Measurements from ENCODE around the gene IMPACT. TPM values are rescaled to one million over a fixed set of nuclear protein-coding genes. Genes with fewer than 3 reads are reported as not detected.
A peak's percentile ranks its signal among the peaks of the same experiment; 100 is the strongest.

Gene IMPACT
- total RNA-seq, 2 donors from 2014 or later: 19.8 to 25.6 TPM

DNA sequence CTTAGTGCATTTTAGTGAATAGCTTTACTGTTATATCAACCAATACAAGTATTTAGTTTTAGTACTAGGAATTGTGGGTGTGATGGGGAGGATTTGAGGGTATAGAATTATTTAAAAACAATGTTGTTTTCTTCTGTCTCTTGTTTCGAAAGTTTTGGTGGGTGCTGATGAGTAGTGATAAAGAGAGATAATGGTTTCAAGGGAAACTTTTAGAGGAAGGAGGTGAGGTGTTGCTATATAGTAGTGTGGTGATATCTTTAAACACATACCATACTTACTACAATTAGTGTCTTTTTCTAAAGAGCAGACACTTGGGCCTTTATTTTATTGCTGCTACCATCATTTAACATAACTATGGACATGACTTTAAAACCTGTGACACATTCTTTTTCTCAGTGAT is 10.5 kb downstream of the IMPACT start:
- Histone ChIP-seq H3K4me3 (no peak overlapping the region), H3K9ac (ENCODE audit: low read depth in 2 of 2, low read length in 2 of 2) (no peak overlapping the region), H3K9me3 (no peaks in the 10 kb centered on the region), H3K27ac (no peak overlapping the region), H3K27me3 (no peaks in the 10 kb centered on the region), H3K36me3 (peaks cover 4% of the 10 kb centered on the region), H3K4me1 (no peaks in the 10 kb centered on the region)
- DNase-seq: no peak
- intact Hi-C loops (cut with DNase I): no loop called here
- TF ChIP-seq CTCF (IDR thresholded peaks at IDR 0.05): no peak

DNA sequence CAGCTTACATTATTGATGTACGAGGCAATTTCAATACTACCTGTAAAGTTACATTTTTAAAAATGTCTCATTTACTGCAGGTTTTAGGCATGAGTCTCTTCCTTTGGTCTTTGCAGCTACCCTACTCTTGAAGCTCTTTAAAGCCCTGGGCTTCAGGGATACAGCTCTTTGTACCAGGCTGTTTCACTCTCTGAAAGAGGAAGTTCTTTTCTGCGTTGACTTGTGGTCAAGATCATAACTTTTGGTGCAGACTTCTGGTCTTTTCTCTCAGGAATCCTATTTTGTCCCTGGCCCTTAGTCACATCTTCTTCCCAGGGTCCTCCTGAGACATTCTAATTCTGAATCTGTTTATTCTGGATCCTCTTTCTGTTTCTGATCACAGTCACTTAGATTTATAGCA is 17.4 kb downstream of the IMPACT start:
- Histone ChIP-seq H3K36me3 (no peaks in the 10 kb centered on the region), H3K9me3 (no peaks in the 10 kb centered on the region), H3K9ac (ENCODE audit: low read depth in 2 of 2, low read length in 2 of 2) (no peak overlapping the region), H3K27ac (no peak overlapping the region), H3K4me3 (no peak overlapping the region), H3K27me3 (no peaks in the 10 kb centered on the region), H3K4me1 (no peaks in the 10 kb centered on the region)
- no peak for DNase-seq
- TF ChIP-seq CTCF (IDR thresholded peaks at IDR 0.05): no peak
- intact Hi-C loops (cut with DNase I): no loop called here

GRCh38 chr18:24446453-24446852 is 20.0 kb downstream of the IMPACT start:
- no peak for TF ChIP-seq CTCF (IDR thresholded peaks at IDR 0.05)
- H3K9me3 ChIP-seq: no peaks in the 10 kb centered on the region
- intact Hi-C loops (cut with DNase I): no loop called here
- no peak overlapping the region for H3K4me3 ChIP-seq
- no peaks in the 10 kb centered on the region for H3K4me1 ChIP-seq
- H3K9ac ChIP-seq (ENCODE audit: low read depth in 2 of 2, low read length in 2 of 2): no peak overlapping the region
- no peak for DNase-seq
- no peaks in the 10 kb centered on the region for H3K36me3 ChIP-seq
- no peaks in the 10 kb centered on the region for H3K27me3 ChIP-seq
- H3K27ac ChIP-seq: no peak overlapping the region

- H3K36me3 ChIP-seq: no peaks in the 10 kb centered on the region
- H3K4me3 ChIP-seq: no peak overlapping the region
- intact Hi-C loops (cut with DNase I): no loop called here
- no peak overlapping the region for H3K27ac ChIP-seq
- no peaks in the 10 kb centered on the region for H3K4me1 ChIP-seq
- no peaks in the 10 kb centered on the region for H3K27me3 ChIP-seq
- H3K9me3 ChIP-seq: no peaks in the 10 kb centered on the region
- TF ChIP-seq CTCF (IDR thresholded peaks at IDR 0.05): peak; percentile 13
- H3K9ac ChIP-seq (ENCODE audit: low read depth in 2 of 2, low read length in 2 of 2): no peak overlapping the region
- DNase-seq: no peak
Observed at GRCh38 chr18:24446953-24447538, 20.6 kb downstream of the IMPACT start.

- no peaks in the 10 kb centered on the region for H3K27me3 ChIP-seq
- no peak overlapping the region for H3K27ac ChIP-seq
- no peaks in the 10 kb centered on the region for H3K36me3 ChIP-seq
- no peaks in the 10 kb centered on the region for H3K9me3 ChIP-seq
- no peak for DNase-seq
- H3K4me3 ChIP-seq: no peak overlapping the region
- no peak overlapping the region for H3K9ac ChIP-seq (ENCODE audit: low read depth in 2 of 2, low read length in 2 of 2)
- TF ChIP-seq CTCF (IDR thresholded peaks at IDR 0.05): no peak
- no peaks in the 10 kb centered on the region for H3K4me1 ChIP-seq
- intact Hi-C loops (cut with DNase I): no loop called here
Observed at GRCh38 chr18:24447961-24448360, 21.5 kb downstream of the IMPACT start.

Data from colonic mucosa (tissue), 4 donors.